Measurements from ENCODE around the gene NFATC2. TPM values are rescaled to one million over a fixed set of nuclear protein-coding genes. Genes with fewer than 3 reads are reported as not detected.
"Not testable (repeated sequence)": the region's sequence is repeated elsewhere in the genome, so short reads cannot be mapped to it uniquely, and the experiment has no call there.

NFATC2 gene
- total RNA-seq, 4 donors from 2014 or later = 4.4 to 38.0 (median 13.6) TPM

- Histone ChIP-seq H3K4me1 (no peaks in the 10 kb centered on the region), H3K4me3 (no peak overlapping the region), H3K36me3 (no peaks in the 10 kb centered on the region), H3K27ac (no peak overlapping the region), H3K9me3 (no peaks in the 10 kb centered on the region), H3K27me3 (no peaks in the 10 kb centered on the region)
- no peak for TF ChIP-seq POLR2A (IDR thresholded peaks at IDR 0.05)
- no peak for DNase-seq
These were observed 196.9 kb downstream of the NFATC2 start for GRCh38 chr20:51345601-51346101.

DNA sequence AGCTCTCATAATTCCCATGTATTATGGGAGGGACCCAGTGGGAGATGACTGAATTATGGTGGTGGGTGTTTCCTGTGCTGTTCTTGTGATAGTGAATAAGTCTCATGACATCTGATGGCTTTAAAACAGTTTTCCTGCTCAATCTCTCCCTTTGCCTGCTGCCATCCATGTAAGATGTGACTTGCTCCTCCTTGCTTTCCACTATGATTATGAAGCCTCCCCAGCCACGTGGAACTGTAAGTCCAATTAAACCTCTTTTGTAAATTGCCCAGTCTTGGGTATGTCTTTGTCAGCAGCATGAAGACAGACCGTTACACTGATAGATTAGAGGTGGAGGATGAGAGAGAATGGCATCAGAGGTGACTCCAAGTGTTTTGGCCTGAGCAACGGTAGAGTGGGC is 198.7 kb downstream of the NFATC2 start:
- H3K27me3 ChIP-seq, H3K4me3 ChIP-seq, H3K9me3 ChIP-seq, H3K27ac ChIP-seq, DNase-seq, H3K4me1 ChIP-seq, H3K36me3 ChIP-seq: not testable (repeated sequence)

GRCh38 chr20:51342510-51343236 is 199.8 kb downstream of the NFATC2 start:
- H3K9me3 ChIP-seq = no peaks in the 10 kb centered on the region
- no peak overlapping the region for H3K27ac ChIP-seq
- H3K36me3 ChIP-seq = no peaks in the 10 kb centered on the region
- no peaks in the 10 kb centered on the region for H3K27me3 ChIP-seq
- no peak for TF ChIP-seq POLR2A (IDR thresholded peaks at IDR 0.05)
- TF ChIP-seq, protein P1, sequence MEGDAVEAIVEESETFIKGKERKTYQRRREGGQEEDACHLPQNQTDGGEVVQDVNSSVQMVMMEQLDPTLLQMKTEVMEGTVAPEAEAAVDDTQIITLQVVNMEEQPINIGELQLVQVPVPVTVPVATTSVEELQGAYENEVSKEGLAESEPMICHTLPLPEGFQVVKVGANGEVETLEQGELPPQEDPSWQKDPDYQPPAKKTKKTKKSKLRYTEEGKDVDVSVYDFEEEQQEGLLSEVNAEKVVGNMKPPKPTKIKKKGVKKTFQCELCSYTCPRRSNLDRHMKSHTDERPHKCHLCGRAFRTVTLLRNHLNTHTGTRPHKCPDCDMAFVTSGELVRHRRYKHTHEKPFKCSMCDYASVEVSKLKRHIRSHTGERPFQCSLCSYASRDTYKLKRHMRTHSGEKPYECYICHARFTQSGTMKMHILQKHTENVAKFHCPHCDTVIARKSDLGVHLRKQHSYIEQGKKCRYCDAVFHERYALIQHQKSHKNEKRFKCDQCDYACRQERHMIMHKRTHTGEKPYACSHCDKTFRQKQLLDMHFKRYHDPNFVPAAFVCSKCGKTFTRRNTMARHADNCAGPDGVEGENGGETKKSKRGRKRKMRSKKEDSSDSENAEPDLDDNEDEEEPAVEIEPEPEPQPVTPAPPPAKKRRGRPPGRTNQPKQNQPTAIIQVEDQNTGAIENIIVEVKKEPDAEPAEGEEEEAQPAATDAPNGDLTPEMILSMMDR (IDR thresholded peaks at IDR 0.05) = no peak
- H3K4me1 ChIP-seq = no peaks in the 10 kb centered on the region
- DNase-seq = no peak
- H3K4me3 ChIP-seq = no peak overlapping the region

DNA sequence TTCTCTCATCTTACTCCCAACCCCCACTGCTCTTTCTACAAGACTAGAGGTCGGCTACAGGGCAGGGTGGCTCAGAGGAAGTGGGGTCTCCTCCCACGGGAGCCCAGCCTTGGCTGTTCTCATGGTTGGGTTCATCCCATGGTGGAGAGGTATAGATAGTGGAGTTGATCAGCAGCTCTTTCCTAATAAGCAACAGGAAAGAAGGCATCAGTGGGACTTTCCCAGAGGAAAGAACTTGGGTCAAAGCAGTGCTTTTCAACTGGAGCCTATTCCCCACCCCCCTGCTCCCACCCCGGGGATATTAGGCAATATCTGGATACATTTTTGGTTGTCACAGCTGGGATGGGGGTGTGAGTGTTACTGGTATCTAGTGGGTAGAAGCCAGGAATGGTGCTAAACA is 200.9 kb downstream of the NFATC2 start:
- TF ChIP-seq POLR2A (IDR thresholded peaks at IDR 0.05) = no peak
- TF ChIP-seq, protein P1 (IDR thresholded peaks at IDR 0.05) = no peak
- Histone ChIP-seq H3K9me3 (no peaks in the 10 kb centered on the region), H3K36me3 (no peaks in the 10 kb centered on the region), H3K4me3 (no peak overlapping the region), H3K27me3 (no peaks in the 10 kb centered on the region), H3K4me1 (no peaks in the 10 kb centered on the region), H3K27ac (no peak overlapping the region)
- no peak for DNase-seq

DNA sequence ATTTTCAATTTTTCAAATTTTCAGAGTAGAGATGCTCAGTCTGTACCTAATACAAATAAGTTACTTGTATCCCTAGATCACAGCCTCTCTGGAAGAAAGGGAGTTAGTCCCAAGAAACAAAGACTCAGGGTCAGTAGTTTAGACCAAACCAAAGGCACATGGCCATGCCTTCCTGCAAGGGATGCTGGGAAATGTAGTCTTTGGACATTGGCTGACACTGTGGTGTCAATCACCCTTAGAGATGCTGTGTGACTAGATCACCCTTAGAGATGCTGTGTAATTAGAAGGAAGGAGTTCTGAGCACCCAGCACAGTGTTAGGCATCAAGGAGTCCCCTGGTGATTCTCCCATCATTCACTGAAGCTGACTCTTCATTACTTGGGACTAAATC is 202.1 kb downstream of the NFATC2 start:
- no peak overlapping the region for H3K27ac ChIP-seq
- H3K36me3 ChIP-seq = no peaks in the 10 kb centered on the region
- no peak for DNase-seq
- TF ChIP-seq POLR2A (IDR thresholded peaks at IDR 0.05) = no peak
- TF ChIP-seq, protein P1 (IDR thresholded peaks at IDR 0.05) = no peak
- no peaks in the 10 kb centered on the region for H3K27me3 ChIP-seq
- H3K4me3 ChIP-seq = no peak overlapping the region
- no peaks in the 10 kb centered on the region for H3K9me3 ChIP-seq
- H3K4me1 ChIP-seq = no peaks in the 10 kb centered on the region

DNA sequence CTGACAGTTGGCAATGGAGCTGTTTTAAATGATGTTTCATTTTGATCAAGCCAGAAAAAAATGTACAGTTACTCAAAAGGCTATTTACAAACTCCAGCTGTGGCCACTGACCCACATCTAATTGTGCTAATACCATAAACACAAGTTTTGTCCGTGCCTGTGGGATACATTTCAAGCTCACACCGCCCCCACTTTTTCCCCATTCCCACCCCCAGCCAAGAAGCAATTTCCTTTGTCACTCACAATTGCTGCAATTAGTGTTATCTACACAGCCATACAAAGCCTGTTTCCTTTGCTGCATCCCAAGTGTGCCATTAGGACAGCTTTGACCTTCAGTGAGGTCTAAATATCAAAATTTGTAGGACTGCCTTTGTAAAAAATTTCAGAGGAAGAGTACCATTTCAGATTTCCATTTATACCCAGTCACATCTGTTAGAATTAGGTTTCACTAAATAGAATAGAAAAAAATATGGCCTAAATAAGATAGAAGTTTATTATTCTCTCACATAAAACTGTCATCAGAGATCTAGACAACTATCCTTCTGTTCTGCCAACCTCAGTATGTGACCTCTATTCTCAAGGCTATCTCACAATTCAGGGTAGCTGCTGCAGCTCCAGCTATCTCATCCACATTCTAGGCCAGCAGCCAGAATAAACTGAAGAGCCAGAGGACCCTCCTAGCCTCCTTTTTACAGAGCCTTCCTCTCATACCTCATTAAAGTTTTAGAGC is 202.6 kb downstream of the NFATC2 start:
- H3K36me3 ChIP-seq = no peaks in the 10 kb centered on the region
- no peak overlapping the region for H3K27ac ChIP-seq
- no peak overlapping the region for H3K4me3 ChIP-seq
- TF ChIP-seq POLR2A (IDR thresholded peaks at IDR 0.05) = no peak
- TF ChIP-seq, protein P1 (IDR thresholded peaks at IDR 0.05) = no peak
- DNase-seq = no peak
- no peaks in the 10 kb centered on the region for H3K27me3 ChIP-seq
- H3K4me1 ChIP-seq = no peaks in the 10 kb centered on the region
- no peaks in the 10 kb centered on the region for H3K9me3 ChIP-seq

All from Peyer's patch (tissue), 4 donors.